Nucleus accumbens (tissue), 56 donors: ENCODE data around the gene BEAN1.

Source experiments
- DNase-seq, 56 donors: peaks; one replicate each; lab custom pipeline; 2025; lab: John Stamatoyannopoulos, UW

The BEAN1 gene

GRCh38 chr16:66416939-66417700, 10.0 kb upstream of the BEAN1 start:
- no peak for DNase-seq

GRCh38 chr16:66418165-66418962, 8.7 kb upstream of the BEAN1 start:
- no peak for DNase-seq

- no peak for DNase-seq
Measured at GRCh38 chr16:66419527-66419926, 7.6 kb upstream of the BEAN1 start.

- no peak for DNase-seq
Measured at GRCh38 chr16:66420396-66420795, 6.7 kb upstream of the BEAN1 start.

- DNase-seq, result no peak
Measured at GRCh38 chr16:66421891-66422290, 5.2 kb upstream of the BEAN1 start.

- no peak for DNase-seq
Measured at GRCh38 chr16:66422366-66422765, 4.7 kb upstream of the BEAN1 start.

- no peak for DNase-seq
Measured at GRCh38 chr16:66423177-66423576, 3.9 kb upstream of the BEAN1 start.

- no peak for DNase-seq
Measured at GRCh38 chr16:66425651-66426050, 1.4 kb upstream of the BEAN1 start.

- no peak for DNase-seq
Measured at GRCh38 chr16:66426112-66427035, 721 bp upstream of the BEAN1 start.

- no peak for DNase-seq
Measured at GRCh38 chr16:66427871-66428681, 981 bp downstream of the BEAN1 start.

- no peak for DNase-seq
Measured at GRCh38 chr16:66428682-66429251, 1.7 kb downstream of the BEAN1 start.

- no peak for DNase-seq
Measured at GRCh38 chr16:66429290-66429962, 2.3 kb downstream of the BEAN1 start.

GRCh38 chr16:66430214-66430613, 3.1 kb downstream of the BEAN1 start:
- no peak for DNase-seq

- DNase-seq, result no peak
Measured at GRCh38 chr16:66431760-66432159, 4.7 kb downstream of the BEAN1 start.

- DNase-seq, result no peak
Measured at GRCh38 chr16:66432429-66432828, 5.3 kb downstream of the BEAN1 start.

GRCh38 chr16:66434619-66435430, 7.7 kb downstream of the BEAN1 start:
- no peak for DNase-seq

GRCh38 chr16:66435896-66436295, 8.8 kb downstream of the BEAN1 start:
- DNase-seq, result no peak

GRCh38 chr16:66437391-66437945, 10.4 kb downstream of the BEAN1 start:
- no peak for DNase-seq
